ENCODE data around the gene PCSK2.

Gene PCSK2

DNA sequence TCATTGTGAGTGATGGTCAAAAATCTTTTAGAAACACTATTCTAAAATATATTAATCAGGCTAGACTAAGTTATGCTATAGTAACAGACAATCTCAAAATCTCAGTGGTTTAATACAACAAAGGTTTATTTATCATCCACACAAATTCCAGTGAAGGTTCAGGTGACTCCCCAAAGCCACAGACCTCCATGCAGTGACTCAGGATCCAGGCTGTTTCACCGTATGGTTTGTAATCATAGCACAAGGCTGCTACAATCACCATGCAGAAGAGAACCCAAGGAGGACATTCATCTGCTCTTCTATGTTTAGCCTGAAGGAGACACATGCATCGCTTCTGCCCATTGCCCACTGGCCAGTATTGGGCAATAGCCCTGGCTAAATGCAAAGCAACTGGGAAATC is 258.2 kb downstream of the PCSK2 start:
- Histone ChIP-seq H3K27me3 (ENCODE audit: control insufficient read depth in 1 of 2, insufficient read depth in 2 of 2, low read length in 2 of 2) (no peaks in the 10 kb centered on the region), H3K9me3 (ENCODE audit: control insufficient read depth in 1 of 2, low read length in 2 of 2) (no peaks in the 10 kb centered on the region), H3K36me3 (ENCODE audit: control insufficient read depth in 1 of 2, insufficient read depth in 2 of 2, low read length in 2 of 2) (no peaks in the 10 kb centered on the region), H3K4me1 (ENCODE audit: control insufficient read depth in 1 of 2, insufficient read depth in 2 of 2, low read length in 2 of 2) (no peaks in the 10 kb centered on the region), H3K9ac (ENCODE audit: low read depth in 1 of 2, low read length in 2 of 2) (no peak overlapping the region), H3K27ac (ENCODE audit: low read depth, low read length) (no peak overlapping the region), H3K4me3 (ENCODE audit: low read depth in 1 of 2, low read length in 2 of 2) (no peak overlapping the region)

DNA sequence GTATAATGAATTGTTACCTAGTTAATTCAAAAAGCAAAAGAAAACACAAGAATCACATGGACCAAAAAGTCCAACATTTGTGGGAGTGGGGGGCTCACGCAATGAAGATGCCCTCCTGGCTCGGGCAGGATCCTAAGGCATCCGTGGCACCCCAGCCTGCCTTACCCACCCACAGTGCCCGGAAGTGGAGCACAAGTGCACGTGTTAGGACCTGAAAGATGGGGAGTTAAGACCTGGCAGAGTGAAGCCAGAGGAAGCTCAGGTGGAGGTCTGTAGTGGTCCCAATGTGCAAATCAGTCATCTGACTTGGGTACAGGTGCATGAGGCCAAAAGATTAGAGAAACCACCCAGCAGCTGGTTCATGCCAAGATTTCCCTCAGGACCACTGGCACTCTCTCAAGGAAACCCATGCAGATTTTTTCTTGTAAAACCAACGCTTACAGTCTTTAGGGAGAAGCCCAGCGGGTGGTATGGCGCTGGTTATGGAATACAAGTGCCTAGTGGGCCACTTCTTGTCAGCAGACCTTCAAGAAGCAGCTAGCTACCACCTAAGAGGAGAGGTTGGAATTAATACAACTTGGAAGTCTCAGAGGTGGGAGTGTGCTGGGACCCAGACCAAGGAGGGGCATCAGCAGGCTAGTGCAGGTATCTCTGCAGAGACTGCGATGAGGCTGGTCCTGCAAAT is 262.2 kb downstream of the PCSK2 start:
- Histone ChIP-seq H3K9ac (ENCODE audit: low read depth in 1 of 2, low read length in 2 of 2) (no peak overlapping the region), H3K4me1 (ENCODE audit: control insufficient read depth in 1 of 2, insufficient read depth in 2 of 2, low read length in 2 of 2) (no peaks in the 10 kb centered on the region), H3K9me3 (ENCODE audit: control insufficient read depth in 1 of 2, low read length in 2 of 2) (no peaks in the 10 kb centered on the region), H3K27ac (ENCODE audit: low read depth, low read length) (no peak overlapping the region), H3K27me3 (ENCODE audit: control insufficient read depth in 1 of 2, insufficient read depth in 2 of 2, low read length in 2 of 2) (no peaks in the 10 kb centered on the region), H3K36me3 (ENCODE audit: control insufficient read depth in 1 of 2, insufficient read depth in 2 of 2, low read length in 2 of 2) (no peaks in the 10 kb centered on the region), H3K4me3 (ENCODE audit: low read depth in 1 of 2, low read length in 2 of 2) (no peak overlapping the region)

DNA sequence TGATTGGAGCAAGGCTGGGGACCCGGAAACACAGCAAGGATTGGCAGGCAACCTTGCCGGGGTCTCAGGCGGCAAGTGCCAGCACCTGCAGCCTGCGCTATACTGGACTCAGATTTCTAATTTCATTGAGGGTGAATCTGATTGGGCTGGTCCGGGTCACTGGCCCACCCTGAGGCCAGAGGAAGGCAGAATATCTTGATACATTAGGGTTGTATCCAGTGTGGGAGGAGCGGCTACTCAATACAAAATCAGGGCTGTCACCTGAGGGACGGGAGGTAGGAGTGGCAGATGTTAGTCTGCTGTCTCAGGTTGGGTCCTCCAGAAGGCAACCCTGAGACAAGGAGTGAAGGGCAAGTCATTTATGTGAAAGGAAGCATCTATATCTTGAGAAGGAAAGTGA is 263.7 kb downstream of the PCSK2 start:
- Histone ChIP-seq H3K36me3 (ENCODE audit: control insufficient read depth in 1 of 2, insufficient read depth in 2 of 2, low read length in 2 of 2) (no peaks in the 10 kb centered on the region), H3K4me1 (ENCODE audit: control insufficient read depth in 1 of 2, insufficient read depth in 2 of 2, low read length in 2 of 2) (no peaks in the 10 kb centered on the region), H3K9ac (ENCODE audit: low read depth in 1 of 2, low read length in 2 of 2) (no peak overlapping the region), H3K27me3 (ENCODE audit: control insufficient read depth in 1 of 2, insufficient read depth in 2 of 2, low read length in 2 of 2) (no peaks in the 10 kb centered on the region), H3K9me3 (ENCODE audit: control insufficient read depth in 1 of 2, low read length in 2 of 2) (no peaks in the 10 kb centered on the region), H3K4me3 (ENCODE audit: low read depth in 1 of 2, low read length in 2 of 2) (no peak overlapping the region), H3K27ac (ENCODE audit: low read depth, low read length) (no peak overlapping the region)

DNA sequence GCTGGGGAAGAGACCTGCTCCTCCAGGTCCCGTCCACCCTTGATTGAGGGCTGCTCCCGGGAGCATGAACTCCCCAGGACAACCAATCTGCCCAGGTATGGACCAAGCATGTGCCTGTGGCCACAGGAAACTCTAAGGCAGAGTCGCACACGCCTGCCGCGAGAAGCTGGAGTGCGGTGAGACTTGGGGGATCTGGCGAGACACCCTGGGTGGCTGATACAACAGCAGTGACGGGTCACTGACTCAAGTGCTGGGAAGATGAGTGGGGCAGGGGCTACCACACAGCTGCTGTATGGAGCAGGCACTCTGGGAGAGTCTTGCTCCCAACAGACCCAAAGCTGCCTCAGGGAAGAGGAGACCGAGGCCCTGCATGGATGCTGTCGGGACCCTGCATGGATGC is 264.2 kb downstream of the PCSK2 start:
- H3K36me3 ChIP-seq (ENCODE audit: control insufficient read depth in 1 of 2, insufficient read depth in 2 of 2, low read length in 2 of 2), result no peaks in the 10 kb centered on the region

DNA sequence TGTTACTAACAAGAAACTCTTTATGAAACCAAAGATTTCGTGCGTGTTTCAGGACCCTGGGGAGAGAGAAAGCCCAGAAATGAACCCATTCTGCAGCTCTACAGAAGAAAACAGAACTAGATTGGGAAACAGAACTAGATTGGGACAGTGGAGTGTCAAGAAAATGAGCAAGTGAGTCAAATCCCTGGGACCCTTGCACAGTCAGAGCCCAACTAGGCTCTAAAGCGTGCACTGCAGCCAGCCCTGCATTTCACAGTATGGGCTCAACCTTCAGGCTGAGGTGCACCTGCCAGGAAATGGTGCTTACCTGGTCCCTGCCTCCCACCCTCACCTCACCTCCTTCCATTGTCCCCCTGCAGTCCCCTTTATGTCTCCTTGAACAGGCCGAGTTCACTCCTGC is 264.6 kb downstream of the PCSK2 start:
- no peak overlapping the region for H3K4me3 ChIP-seq (ENCODE audit: low read depth in 1 of 2, low read length in 2 of 2)
- no peaks in the 10 kb centered on the region for H3K27me3 ChIP-seq (ENCODE audit: control insufficient read depth in 1 of 2, insufficient read depth in 2 of 2, low read length in 2 of 2)
- H3K4me1 ChIP-seq (ENCODE audit: control insufficient read depth in 1 of 2, insufficient read depth in 2 of 2, low read length in 2 of 2), result no peaks in the 10 kb centered on the region
- H3K9me3 ChIP-seq (ENCODE audit: control insufficient read depth in 1 of 2, low read length in 2 of 2), result no peaks in the 10 kb centered on the region
- H3K36me3 ChIP-seq (ENCODE audit: control insufficient read depth in 1 of 2, insufficient read depth in 2 of 2, low read length in 2 of 2), result no peaks in the 10 kb centered on the region
- H3K9ac ChIP-seq (ENCODE audit: low read depth in 1 of 2, low read length in 2 of 2), result no peak overlapping the region
- H3K27ac ChIP-seq (ENCODE audit: low read depth, low read length), result no peak overlapping the region

More for the DNA sequence above, 264.2 kb downstream of the PCSK2 start:
- Histone ChIP-seq H3K4me1 (ENCODE audit: control insufficient read depth in 1 of 2, insufficient read depth in 2 of 2, low read length in 2 of 2) (no peaks in the 10 kb centered on the region), H3K4me3 (ENCODE audit: low read depth in 1 of 2, low read length in 2 of 2) (no peak overlapping the region), H3K9me3 (ENCODE audit: control insufficient read depth in 1 of 2, low read length in 2 of 2) (no peaks in the 10 kb centered on the region), H3K9ac (ENCODE audit: low read depth in 1 of 2, low read length in 2 of 2) (no peak overlapping the region), H3K27me3 (ENCODE audit: control insufficient read depth in 1 of 2, insufficient read depth in 2 of 2, low read length in 2 of 2) (no peaks in the 10 kb centered on the region), H3K27ac (ENCODE audit: low read depth, low read length) (no peak overlapping the region)

DNA sequence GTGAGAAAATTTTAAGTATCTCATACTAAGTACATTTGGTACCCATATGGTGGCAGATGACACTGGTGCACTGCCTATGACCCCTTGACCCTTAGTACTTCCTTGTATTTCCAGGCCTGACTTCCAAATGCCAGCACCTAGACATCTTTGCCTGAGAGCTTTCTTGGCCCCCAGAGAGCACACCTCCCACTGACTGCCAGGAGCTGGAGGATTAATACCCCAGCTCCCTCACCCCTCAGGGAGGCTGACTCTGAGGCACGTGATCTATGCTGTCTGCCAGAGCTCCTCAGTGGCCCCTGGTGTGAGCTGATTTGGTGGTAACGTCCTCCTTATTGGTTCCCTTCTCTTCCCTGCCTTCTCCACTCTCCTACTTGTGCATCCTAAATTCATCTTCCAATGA is 266.3 kb downstream of the PCSK2 start:
- no peaks in the 10 kb centered on the region for H3K36me3 ChIP-seq (ENCODE audit: control insufficient read depth in 1 of 2, insufficient read depth in 2 of 2, low read length in 2 of 2)
- no peak overlapping the region for H3K27ac ChIP-seq (ENCODE audit: low read depth, low read length)
- H3K9ac ChIP-seq (ENCODE audit: low read depth in 1 of 2, low read length in 2 of 2), result no peak overlapping the region

DNA sequence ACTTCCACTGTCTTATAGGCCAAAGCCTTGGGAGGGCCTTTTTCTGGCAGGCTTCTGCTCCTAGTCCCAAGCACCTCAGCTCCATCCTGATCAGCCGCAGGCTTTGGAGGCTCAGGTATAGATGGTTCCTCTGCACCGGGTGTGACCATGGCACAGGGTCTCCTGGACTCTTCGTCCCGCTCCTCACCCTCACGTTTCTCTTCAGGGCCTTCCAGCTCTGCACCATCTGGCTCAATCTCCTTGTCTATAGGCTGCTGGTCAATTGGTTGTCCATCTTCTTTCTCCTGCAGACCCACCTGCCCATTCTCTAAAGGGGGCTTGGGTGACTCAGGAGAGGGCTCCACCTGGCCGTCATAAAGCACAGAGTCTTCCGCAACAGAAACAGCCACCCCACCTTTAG is 267.4 kb downstream of the PCSK2 start:
- H3K27ac ChIP-seq (ENCODE audit: low read depth, low read length), result no peak overlapping the region
- no peak overlapping the region for H3K9ac ChIP-seq (ENCODE audit: low read depth in 1 of 2, low read length in 2 of 2)
- H3K27me3 ChIP-seq (ENCODE audit: control insufficient read depth in 1 of 2, insufficient read depth in 2 of 2, low read length in 2 of 2), result no peaks in the 10 kb centered on the region
- no peaks in the 10 kb centered on the region for H3K4me1 ChIP-seq (ENCODE audit: control insufficient read depth in 1 of 2, insufficient read depth in 2 of 2, low read length in 2 of 2)
- no peaks in the 10 kb centered on the region for H3K36me3 ChIP-seq (ENCODE audit: control insufficient read depth in 1 of 2, insufficient read depth in 2 of 2, low read length in 2 of 2)
- no peaks in the 10 kb centered on the region for H3K9me3 ChIP-seq (ENCODE audit: control insufficient read depth in 1 of 2, low read length in 2 of 2)
- no peak overlapping the region for H3K4me3 ChIP-seq (ENCODE audit: low read depth in 1 of 2, low read length in 2 of 2)

More for the DNA sequence above, 266.3 kb downstream of the PCSK2 start:
- H3K4me1 ChIP-seq (ENCODE audit: control insufficient read depth in 1 of 2, insufficient read depth in 2 of 2, low read length in 2 of 2), result no peaks in the 10 kb centered on the region
- no peaks in the 10 kb centered on the region for H3K9me3 ChIP-seq (ENCODE audit: control insufficient read depth in 1 of 2, low read length in 2 of 2)
- no peaks in the 10 kb centered on the region for H3K27me3 ChIP-seq (ENCODE audit: control insufficient read depth in 1 of 2, insufficient read depth in 2 of 2, low read length in 2 of 2)
- H3K4me3 ChIP-seq (ENCODE audit: low read depth in 1 of 2, low read length in 2 of 2), result no peak overlapping the region

DNA sequence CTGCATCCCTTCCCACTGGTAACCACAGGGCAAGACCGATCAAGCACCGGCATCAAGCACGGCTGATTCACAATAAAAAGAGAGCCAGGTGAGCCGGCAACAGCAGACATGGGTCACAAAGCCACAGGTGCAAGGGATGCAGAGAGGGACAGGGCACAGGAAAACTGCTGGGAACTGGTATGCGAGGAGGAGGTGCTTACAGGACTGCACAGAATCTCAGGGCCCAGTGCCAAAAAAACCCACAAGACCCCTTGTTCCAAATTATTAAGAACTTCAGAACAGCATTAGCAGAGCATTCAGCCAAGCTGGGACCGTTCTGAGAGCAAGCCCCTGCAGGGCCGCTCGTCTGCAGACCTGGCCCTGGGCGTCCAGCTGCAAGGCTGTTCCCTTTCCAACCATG is 269.0 kb downstream of the PCSK2 start:
- no peak overlapping the region for H3K27ac ChIP-seq (ENCODE audit: low read depth, low read length)
- no peaks in the 10 kb centered on the region for H3K9me3 ChIP-seq (ENCODE audit: control insufficient read depth in 1 of 2, low read length in 2 of 2)
- no peak overlapping the region for H3K9ac ChIP-seq (ENCODE audit: low read depth in 1 of 2, low read length in 2 of 2)
- H3K36me3 ChIP-seq (ENCODE audit: control insufficient read depth in 1 of 2, insufficient read depth in 2 of 2, low read length in 2 of 2), result no peaks in the 10 kb centered on the region
- H3K27me3 ChIP-seq (ENCODE audit: control insufficient read depth in 1 of 2, insufficient read depth in 2 of 2, low read length in 2 of 2), result no peaks in the 10 kb centered on the region
- no peak overlapping the region for H3K4me3 ChIP-seq (ENCODE audit: low read depth in 1 of 2, low read length in 2 of 2)
- H3K4me1 ChIP-seq (ENCODE audit: control insufficient read depth in 1 of 2, insufficient read depth in 2 of 2, low read length in 2 of 2), result no peaks in the 10 kb centered on the region

DNA sequence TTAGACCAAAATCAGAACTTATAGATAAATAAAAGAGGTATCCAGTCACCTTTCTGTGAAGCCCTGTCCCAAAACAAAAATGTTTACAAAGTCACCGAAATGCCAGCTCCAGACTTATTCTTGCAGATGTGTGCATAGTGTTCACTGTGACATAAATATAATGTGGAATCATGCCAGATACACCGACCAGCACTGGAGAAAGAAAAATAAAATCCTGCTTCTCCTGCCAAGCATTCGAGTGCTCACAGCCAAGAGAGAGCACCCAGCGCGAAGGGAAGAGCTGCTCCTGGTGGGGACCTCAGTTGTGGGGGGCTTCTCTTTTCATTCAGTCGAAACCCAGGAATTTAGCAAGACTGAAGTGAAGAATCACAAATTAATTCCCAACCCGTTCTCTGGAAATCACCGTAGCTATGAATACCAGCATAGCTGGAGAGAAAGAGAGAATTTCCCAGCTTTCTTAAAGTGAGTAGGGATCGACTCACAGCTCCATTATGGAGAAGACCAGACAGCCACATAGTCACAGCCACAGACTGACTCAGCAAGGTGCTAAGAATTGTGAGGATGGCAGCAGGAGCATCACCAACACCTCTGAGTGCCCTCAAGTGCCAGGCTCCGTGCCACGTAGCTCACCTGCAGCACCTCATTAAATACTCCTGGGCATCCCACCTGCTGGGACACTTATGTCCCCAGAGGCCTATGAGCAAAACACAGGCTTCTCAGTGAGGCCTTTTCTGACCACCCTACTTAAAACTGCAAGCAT is 271.2 kb downstream of the PCSK2 start:
- no peak overlapping the region for H3K9ac ChIP-seq (ENCODE audit: low read depth in 1 of 2, low read length in 2 of 2)
- no peaks in the 10 kb centered on the region for H3K36me3 ChIP-seq (ENCODE audit: control insufficient read depth in 1 of 2, insufficient read depth in 2 of 2, low read length in 2 of 2)
- H3K4me1 ChIP-seq (ENCODE audit: control insufficient read depth in 1 of 2, insufficient read depth in 2 of 2, low read length in 2 of 2), result no peaks in the 10 kb centered on the region
- H3K4me3 ChIP-seq (ENCODE audit: low read depth in 1 of 2, low read length in 2 of 2), result no peak overlapping the region
- H3K27me3 ChIP-seq (ENCODE audit: control insufficient read depth in 1 of 2, insufficient read depth in 2 of 2, low read length in 2 of 2), result no peaks in the 10 kb centered on the region
- H3K27ac ChIP-seq (ENCODE audit: low read depth, low read length), result no peak overlapping the region
- H3K9me3 ChIP-seq (ENCODE audit: control insufficient read depth in 1 of 2, low read length in 2 of 2), result no peaks in the 10 kb centered on the region

DNA sequence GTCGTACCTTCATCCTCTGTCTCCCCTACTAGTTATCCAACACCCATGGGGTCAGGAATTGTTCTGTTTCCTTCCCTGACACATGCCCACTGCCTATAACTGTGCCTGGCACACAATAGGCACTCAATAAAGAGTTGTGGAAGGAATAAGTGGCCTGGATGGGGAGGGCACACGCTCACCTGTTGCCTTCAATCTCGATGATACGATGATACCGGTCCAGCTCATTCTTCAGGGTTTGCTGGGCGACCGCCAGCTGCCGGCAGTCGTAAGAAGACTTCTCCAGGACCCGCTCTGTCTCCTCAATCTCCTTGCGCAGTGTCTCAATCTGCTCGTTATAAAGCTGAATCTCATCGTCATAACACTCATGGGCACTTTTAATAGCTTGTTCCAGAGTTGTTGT is 271.8 kb downstream of the PCSK2 start:
- no peak overlapping the region for H3K27ac ChIP-seq (ENCODE audit: low read depth, low read length)
- no peak overlapping the region for H3K4me3 ChIP-seq (ENCODE audit: low read depth in 1 of 2, low read length in 2 of 2)
- H3K4me1 ChIP-seq (ENCODE audit: control insufficient read depth in 1 of 2, insufficient read depth in 2 of 2, low read length in 2 of 2), result no peaks in the 10 kb centered on the region
- no peaks in the 10 kb centered on the region for H3K27me3 ChIP-seq (ENCODE audit: control insufficient read depth in 1 of 2, insufficient read depth in 2 of 2, low read length in 2 of 2)
- no peak overlapping the region for H3K9ac ChIP-seq (ENCODE audit: low read depth in 1 of 2, low read length in 2 of 2)
- H3K9me3 ChIP-seq (ENCODE audit: control insufficient read depth in 1 of 2, low read length in 2 of 2), result no peaks in the 10 kb centered on the region
- H3K36me3 ChIP-seq (ENCODE audit: control insufficient read depth in 1 of 2, insufficient read depth in 2 of 2, low read length in 2 of 2), result no peaks in the 10 kb centered on the region
